Ectodermal cell (in vitro differentiated cells): ENCODE data around the gene EDN2.

Experiments
- H3K27ac ChIP-seq: 2 replicates; pipeline ENCODE4 v1.7.0; 2013; ENCODE audit warnings: mild to moderate bottlenecking, low read depth, low read length; ENCODE audit not compliant: insufficient read depth, poor library complexity, severe bottlenecking
- H3K27me3 ChIP-seq: 2 replicates; pipeline ENCODE4 v1.7.0; 2013; ENCODE audit warnings: mild to moderate bottlenecking, low read length; ENCODE audit not compliant: insufficient read depth, control insufficient read depth, poor library complexity, severe bottlenecking
- H3K36me3 ChIP-seq: one replicate; pipeline ENCODE4 v1.7.0; 2013; ENCODE audit warnings: low read length; ENCODE audit not compliant: control insufficient read depth, insufficient read depth
- H3K4me1 ChIP-seq: one replicate; pipeline ENCODE4 v1.7.0; 2013; ENCODE audit warnings: low read length; ENCODE audit not compliant: control insufficient read depth, insufficient read depth
- H3K4me3 ChIP-seq: 2 replicates; pipeline ENCODE4 v1.7.0; 2013; ENCODE audit warnings: low read depth, low read length, control low read depth; ENCODE audit not compliant: insufficient read depth
- H3K9me3 ChIP-seq: 2 replicates; pipeline ENCODE4 v1.7.0; 2013; ENCODE audit warnings: mild to moderate bottlenecking, low read length, moderate library complexity; ENCODE audit not compliant: control insufficient read depth
- WGBS, 2 experiments: methylation state at CpG; one replicate each; pipeline ENCODE4 v1.1.7; 2013; ENCODE audit warnings: missing lambda C conversion rate in 2 of 2; 5-methylcytosine and 5-hydroxymethylcytosine counted together

The EDN2 gene

DNA sequence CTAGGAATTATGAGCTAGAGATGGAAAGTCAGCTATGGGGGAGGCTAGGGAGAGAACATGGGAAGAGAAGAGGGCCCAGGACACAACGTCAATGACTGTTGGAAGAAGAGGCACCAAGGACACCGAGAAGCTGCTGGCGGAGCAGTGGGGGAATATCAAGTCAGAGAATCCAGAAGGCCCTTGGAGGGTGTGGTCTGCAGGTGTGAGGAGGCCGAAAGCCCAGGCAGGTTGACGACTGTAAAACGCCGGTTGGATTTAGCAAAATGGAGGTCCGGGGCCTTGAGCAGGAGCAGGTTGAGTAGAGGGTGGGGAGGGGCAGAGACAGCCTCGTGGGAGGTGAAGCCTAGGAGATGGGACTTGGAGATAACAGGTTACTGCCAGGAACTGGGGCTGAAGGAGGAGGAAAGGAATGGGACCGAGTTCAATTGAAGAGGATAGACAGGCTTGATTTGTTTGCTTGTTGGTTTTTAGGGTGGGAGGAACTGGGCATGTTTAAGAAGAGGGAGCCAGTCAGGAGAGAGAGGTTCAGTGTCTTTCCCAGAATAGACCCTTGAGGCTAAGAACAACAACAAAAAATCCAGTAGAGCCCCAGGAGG, 35.1 kb downstream of the EDN2 start:
- WGBS, 2 experiments = 85 to 87% methylated on average over 10 of the region's 10 CpGs
- H3K9me3 ChIP-seq = no peaks in the 10 kb centered on the region
- no peak overlapping the region for H3K27ac ChIP-seq
- no peak overlapping the region for H3K4me3 ChIP-seq
- H3K27me3 ChIP-seq = no peaks in the 10 kb centered on the region
- H3K36me3 ChIP-seq = no peaks in the 10 kb centered on the region
- H3K4me1 ChIP-seq = peaks cover 2% of the 10 kb centered on the region

DNA sequence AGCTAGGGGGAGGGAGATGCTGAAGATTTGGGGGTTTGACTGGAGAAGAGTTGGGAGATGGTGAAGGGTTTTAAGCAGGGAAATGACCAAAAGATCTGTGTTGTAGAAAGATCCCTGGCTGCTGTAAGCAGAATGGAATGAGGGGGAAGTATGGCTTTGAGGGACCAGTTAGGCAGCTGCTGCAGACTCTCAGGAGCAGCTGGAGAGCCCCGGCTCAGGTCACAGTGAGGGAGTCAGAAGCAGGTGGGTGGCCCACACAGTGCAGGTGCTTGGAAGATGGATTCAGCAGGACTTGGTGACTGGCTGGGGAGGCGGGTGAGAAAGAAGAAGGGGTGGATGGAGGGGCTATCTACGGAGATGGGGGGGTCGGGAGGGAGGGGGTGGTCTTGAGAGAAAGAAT, 35.7 kb downstream of the EDN2 start:
- H3K36me3 ChIP-seq = no peaks in the 10 kb centered on the region
- no peak overlapping the region for H3K27ac ChIP-seq
- WGBS, 2 experiments = 92 to 95% methylated on average over 4 of the region's 4 CpGs

DNA sequence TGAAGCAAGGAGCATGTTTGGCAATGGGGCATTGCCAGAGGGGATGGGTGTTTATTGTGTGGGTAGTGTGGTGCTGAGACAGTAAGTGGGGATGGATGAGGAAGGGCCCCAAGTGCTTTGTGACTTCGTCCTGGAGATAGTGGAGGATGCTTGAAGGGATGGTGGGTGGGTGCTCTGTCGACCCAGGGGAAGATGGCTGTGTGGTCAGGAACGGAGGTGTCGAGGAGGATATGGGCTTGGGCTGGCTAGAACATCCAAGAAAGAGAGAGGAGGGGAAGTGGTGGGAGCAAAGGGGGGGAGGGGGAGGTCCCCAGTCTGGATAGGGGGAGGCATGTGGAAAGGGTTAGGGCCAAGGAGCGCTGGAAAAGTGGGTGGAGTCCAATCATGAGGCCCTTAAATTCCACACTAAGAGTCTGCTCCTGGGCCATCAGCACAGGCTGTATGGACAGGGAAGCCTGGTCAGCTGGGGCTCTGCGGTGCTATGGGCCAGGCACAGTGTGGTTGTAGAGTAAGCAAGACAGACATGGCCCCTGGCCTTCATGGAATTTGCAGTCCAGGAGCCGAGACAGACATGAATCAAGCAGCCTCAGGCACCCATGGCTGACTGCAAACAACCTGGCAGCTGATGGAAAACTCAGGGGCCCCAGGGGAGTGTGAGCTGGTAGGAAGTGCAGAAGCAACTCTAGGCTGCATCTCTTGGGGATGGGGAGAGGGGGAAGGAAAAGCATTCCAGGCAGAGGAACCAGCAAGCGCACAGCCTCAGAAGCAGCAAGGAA, 36.3 kb downstream of the EDN2 start:
- Histone ChIP-seq H3K9me3 (no peaks in the 10 kb centered on the region), H3K4me1 (peaks cover 2% of the 10 kb centered on the region), H3K4me3 (no peak overlapping the region), H3K27me3 (no peaks in the 10 kb centered on the region), H3K36me3 (no peaks in the 10 kb centered on the region), H3K27ac (no peak overlapping the region)
- WGBS, 2 experiments = 87 to 93% methylated on average over 8 of the region's 8 CpGs

More for the DNA sequence above, 35.7 kb downstream of the EDN2 start:
- Histone ChIP-seq H3K4me3 (no peak overlapping the region), H3K4me1 (peaks cover 2% of the 10 kb centered on the region), H3K27me3 (no peaks in the 10 kb centered on the region), H3K9me3 (no peaks in the 10 kb centered on the region)

DNA sequence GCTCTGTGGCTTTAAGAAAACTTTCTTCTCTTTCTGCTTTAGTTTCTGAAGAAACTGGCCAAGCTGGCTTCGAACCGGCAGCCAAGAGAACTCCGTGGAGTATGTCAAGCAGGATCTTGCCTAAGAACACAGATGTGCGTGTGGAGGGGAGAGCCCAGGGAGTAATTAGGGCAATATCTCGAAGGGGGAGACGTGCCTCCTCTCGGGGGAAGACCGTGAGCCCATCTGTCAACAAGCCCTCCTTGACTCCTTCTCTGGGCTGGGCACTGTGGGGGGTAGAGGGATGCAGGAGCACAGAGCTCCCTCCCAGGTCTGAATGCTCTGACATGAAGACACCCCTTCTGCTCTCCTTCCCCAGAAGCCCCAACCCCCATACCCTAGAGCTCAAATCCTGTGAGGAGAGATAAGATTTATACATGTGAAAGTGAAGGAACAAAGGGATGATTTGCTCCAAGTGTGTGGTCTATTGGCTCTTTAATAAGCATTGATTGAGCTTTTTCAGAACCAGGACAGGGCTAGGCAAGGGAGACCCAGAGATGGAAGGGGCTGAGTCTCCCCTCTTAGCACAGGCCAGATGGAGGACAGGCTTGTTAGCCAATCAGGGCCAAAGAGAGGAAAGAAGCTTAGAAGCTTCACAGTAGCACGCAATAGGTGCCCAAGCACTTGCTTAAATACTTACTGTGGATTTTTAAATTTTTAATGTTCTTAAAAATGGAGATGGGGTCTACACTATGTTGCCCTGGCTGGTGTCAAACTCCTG, 37.5 kb downstream of the EDN2 start:
- no peaks in the 10 kb centered on the region for H3K27me3 ChIP-seq
- no peaks in the 10 kb centered on the region for H3K36me3 ChIP-seq
- H3K4me1 ChIP-seq = peaks cover 2% of the 10 kb centered on the region
- WGBS, 2 experiments = 88 to 92% methylated on average over 9 of the region's 9 CpGs
- H3K9me3 ChIP-seq = no peaks in the 10 kb centered on the region
- H3K27ac ChIP-seq = no peak overlapping the region
- H3K4me3 ChIP-seq = no peak overlapping the region

GRCh38 chr1:41444785-41445184, 39.7 kb downstream of the EDN2 start:
- H3K27ac ChIP-seq = no peak overlapping the region

GRCh38 chr1:41444246-41444645, 40.2 kb downstream of the EDN2 start:
- Histone ChIP-seq H3K4me3 (no peak overlapping the region), H3K9me3 (no peaks in the 10 kb centered on the region), H3K27me3 (no peaks in the 10 kb centered on the region), H3K36me3 (no peaks in the 10 kb centered on the region), H3K27ac (no peak overlapping the region), H3K4me1 (no peaks in the 10 kb centered on the region)
- WGBS, 2 experiments = 56 to 57% methylated on average over 3 of the region's 3 CpGs

More at GRCh38 chr1:41444785-41445184, 39.7 kb downstream of the EDN2 start:
- H3K4me3 ChIP-seq = no peak overlapping the region
- H3K9me3 ChIP-seq = no peaks in the 10 kb centered on the region
- H3K4me1 ChIP-seq = peaks cover 1% of the 10 kb centered on the region
- no peaks in the 10 kb centered on the region for H3K36me3 ChIP-seq
- H3K27me3 ChIP-seq = no peaks in the 10 kb centered on the region

DNA sequence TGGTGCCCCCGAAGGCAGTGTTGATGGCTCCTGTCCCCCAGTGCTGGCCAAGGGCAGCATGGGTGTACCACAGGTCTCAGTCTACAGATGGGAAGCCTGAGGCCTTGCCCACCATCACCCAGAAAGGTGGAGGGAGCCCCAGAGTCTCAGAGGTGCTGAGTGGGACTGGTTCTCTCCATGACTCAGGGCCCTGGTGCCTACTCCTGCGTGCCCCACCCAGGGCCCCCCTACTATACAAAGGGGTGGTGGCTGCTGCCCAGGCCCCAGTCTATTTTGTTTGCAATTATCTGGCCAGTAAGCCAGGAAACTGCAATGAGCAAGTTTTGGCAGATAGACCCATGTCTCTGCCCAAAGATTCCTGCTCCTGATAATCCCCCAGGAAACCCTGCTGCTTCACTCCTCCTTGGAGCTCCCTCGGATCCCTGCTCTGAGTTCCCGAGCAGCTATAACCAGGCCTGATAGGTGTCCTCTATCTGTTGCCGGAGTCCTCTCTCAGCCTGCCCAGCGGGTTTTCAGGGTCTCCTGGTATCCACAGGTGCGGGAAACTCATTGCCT, 41.7 kb downstream of the EDN2 start:
- H3K27me3 ChIP-seq = no peaks in the 10 kb centered on the region
- H3K9me3 ChIP-seq = no peaks in the 10 kb centered on the region
- no peaks in the 10 kb centered on the region for H3K36me3 ChIP-seq
- H3K4me3 ChIP-seq = no peak overlapping the region
- H3K27ac ChIP-seq = no peak overlapping the region
- WGBS, 2 experiments = 76 to 78% methylated on average over 7 of the region's 7 CpGs
- no peaks in the 10 kb centered on the region for H3K4me1 ChIP-seq

DNA sequence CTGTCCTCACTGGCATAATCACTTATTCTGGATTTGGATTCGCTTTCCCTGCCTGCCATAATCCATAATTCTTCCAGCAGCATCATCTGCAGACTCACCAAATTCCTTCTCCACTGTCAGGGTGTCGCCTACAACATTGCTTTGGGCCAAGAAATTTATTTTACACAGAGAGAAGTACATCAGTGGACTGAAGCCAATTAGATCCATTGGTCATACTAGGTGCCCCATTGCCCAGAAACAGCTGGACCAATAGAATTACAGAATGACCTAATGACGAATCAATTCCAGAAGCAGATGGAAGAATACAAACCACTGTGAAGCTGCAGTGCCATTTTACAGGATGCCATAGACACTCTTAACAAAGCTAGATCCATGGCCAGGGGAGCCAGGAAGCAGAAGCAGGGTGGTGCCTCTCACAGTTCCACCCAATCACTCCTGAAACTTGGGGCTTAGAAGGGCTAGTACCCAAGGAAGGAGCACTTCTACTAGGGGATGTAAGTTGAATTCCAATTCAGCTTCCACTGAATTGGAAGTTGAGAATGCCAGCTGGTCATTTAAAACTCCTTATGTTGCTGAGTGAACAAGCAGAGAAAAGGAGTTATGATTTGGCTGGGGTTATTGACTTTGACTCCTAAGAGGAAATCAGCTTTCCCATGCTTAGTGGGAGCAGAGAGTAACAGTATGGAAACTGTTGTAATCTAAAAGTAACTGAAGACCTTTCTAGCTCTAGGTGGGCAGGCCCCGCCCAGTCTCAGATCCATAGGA, 44.0 kb downstream of the EDN2 start:
- Histone ChIP-seq H3K27me3 (no peaks in the 10 kb centered on the region), H3K36me3 (no peaks in the 10 kb centered on the region), H3K9me3 (no peaks in the 10 kb centered on the region), H3K4me3 (no peak overlapping the region), H3K27ac (no peak overlapping the region), H3K4me1 (peaks cover 7% of the 10 kb centered on the region)
- WGBS, 2 experiments = 92 to 95% methylated on average over 4 of the region's 4 CpGs

GRCh38 chr1:41439234-41439633, 45.2 kb downstream of the EDN2 start:
- Histone ChIP-seq H3K9me3 (no peaks in the 10 kb centered on the region), H3K27ac (no peak overlapping the region), H3K27me3 (no peaks in the 10 kb centered on the region), H3K4me3 (no peak overlapping the region), H3K4me1 (peaks cover 7% of the 10 kb centered on the region), H3K36me3 (no peaks in the 10 kb centered on the region)
- WGBS, 2 experiments = 86 to 89% methylated on average over 6 of the region's 6 CpGs
